Small intestine (tissue), 7 donors: ENCODE results near the gene ITGA2B. TPM values are rescaled to one million over a fixed set of nuclear protein-coding genes. Genes with fewer than 3 reads are reported as not detected.

Source experiments
- DNase-seq, 2 donors: peaks; one replicate each; pipeline versions ENCODE4 v3.0.0 to v3.0.0-alpha.2; 2013
- FAIRE-seq: peaks from 2 replicates; lab custom pipeline; 2012; peaks lifted over from hg19 to GRCh38; lab: Jason Lieb, UNC
- H3K27ac ChIP-seq, 3 donors: one replicate each; pipeline ENCODE4 v1.5.1; 2013; ENCODE audit warnings: low read length in 2 of 3, mild to moderate bottlenecking in 2 of 3, control low read depth in 1 of 3, inconsistent platforms in 1 of 3, low read depth in 1 of 3, moderate library complexity in 1 of 3
- H3K27me3 ChIP-seq, 3 donors: one replicate each; pipeline ENCODE4 v1.6.1; 2013; ENCODE audit warnings: low read length in 3 of 3, inconsistent platforms in 1 of 3; ENCODE audit not compliant: control insufficient read depth in 3 of 3, insufficient read depth in 3 of 3
- H3K36me3 ChIP-seq, 3 donors: one replicate each; pipeline ENCODE4 v1.6.1; 2013; ENCODE audit warnings: low read length in 3 of 3, inconsistent platforms in 1 of 3, low read depth in 1 of 3, mild to moderate bottlenecking in 1 of 3, moderate library complexity in 1 of 3; ENCODE audit not compliant: control insufficient read depth in 3 of 3, insufficient read depth in 2 of 3
- H3K4me1 ChIP-seq, 3 donors: one replicate each; pipeline ENCODE4 v1.6.1; 2013; ENCODE audit warnings: low read length in 2 of 3, inconsistent platforms in 1 of 3, low read depth in 1 of 3, mild to moderate bottlenecking in 1 of 3, moderate library complexity in 1 of 3; ENCODE audit not compliant: control insufficient read depth in 3 of 3, insufficient read depth in 2 of 3
- H3K4me3 ChIP-seq, 3 donors: one replicate each; pipeline ENCODE4 v1.5.1; 2013; ENCODE audit warnings: low read length in 3 of 3, control low read depth in 1 of 3, inconsistent platforms in 1 of 3, low read depth in 1 of 3, mild to moderate bottlenecking in 1 of 3, moderate library complexity in 1 of 3
- H3K9me3 ChIP-seq, 2 donors: one replicate each; pipeline ENCODE4 v1.6.1; 2013; ENCODE audit warnings: low read depth in 1 of 2, low read length in 1 of 2; ENCODE audit not compliant: control insufficient read depth in 2 of 2, insufficient read depth in 1 of 2
- WGBS, 3 donors: extraction: QIAGEN DNeasy Blood & Tissue Kit; methylation state at CpG; one replicate each; pipeline ENCODE4 v1.1.7; 2013; 5-methylcytosine and 5-hydroxymethylcytosine counted together
- polyA plus RNA-seq, 4 donors: library from polyadenylated mRNA; stranded (reverse) in 3 of 4; unstranded in 1 of 4; fragments of 200-250 nt in 3 of 4; fragments of 120-200 nt in 1 of 4; gene quantifications; one replicate each; pipeline versions ENCODE4 v1.2.1 to v1.2.3, GENCODE V29; 2013
- donor health status: healthy with polysubstance abuse.
- donor health status: control.
- donor health status: control.
- donor health status: Bipolar disorder and iron deficiency.
- donor health status: healthy.

ITGA2B gene
- polyA plus RNA-seq, 4 donors = 0.27 to 0.59 (median 0.31) TPM; not detected in 1

DNA sequence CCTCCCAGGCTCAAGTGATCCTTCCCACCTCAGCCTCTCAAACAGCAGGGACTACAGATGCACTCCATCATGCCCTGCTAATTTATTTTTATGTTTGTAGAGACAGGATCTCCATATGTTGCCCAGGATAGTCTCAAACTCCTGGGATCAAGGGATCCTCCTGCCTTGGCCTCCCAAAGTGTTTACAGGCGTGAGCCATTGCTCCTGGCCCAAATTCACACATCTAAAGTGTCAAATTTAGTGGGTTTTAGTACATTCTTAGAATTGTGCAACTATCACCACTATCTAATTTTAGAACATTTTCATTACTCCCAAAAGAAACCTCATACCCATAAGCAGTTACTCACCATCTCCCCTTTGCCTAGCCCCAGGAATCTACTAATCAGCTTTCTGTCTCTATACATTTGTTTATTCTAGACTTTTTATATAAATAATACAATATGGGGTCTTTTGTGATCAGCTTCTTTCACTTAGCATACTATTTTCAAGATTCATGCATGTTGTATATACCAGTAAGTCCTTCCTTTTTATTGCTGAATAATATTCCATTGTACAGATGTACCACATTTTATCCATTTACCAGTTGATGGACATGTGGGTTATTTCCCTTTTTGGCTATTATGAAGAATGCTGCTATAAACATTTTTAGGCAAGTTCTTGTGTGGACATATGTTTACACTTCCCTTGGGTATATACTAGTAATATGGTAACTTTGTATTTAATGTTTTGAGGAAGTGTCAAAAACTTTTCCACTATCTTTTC lies 25.1 kb upstream of the ITGA2B start:
- Histone ChIP-seq H3K27me3 (no peaks in the 10 kb centered on the region), H3K9me3 (no peaks in the 10 kb centered on the region), H3K4me1 (no peaks in the 10 kb centered on the region), H3K36me3 (peaks cover 4 to 29% (median 10%) of the 10 kb centered on the region in 3 donors), H3K27ac (no peak overlapping the region), H3K4me3 (no peak overlapping the region)
- 91 to 100% (median 98%) methylated on average over 1 of the region's 1 CpG for WGBS, 3 donors
- DNase-seq (no peak), FAIRE-seq (no peak)

DNA sequence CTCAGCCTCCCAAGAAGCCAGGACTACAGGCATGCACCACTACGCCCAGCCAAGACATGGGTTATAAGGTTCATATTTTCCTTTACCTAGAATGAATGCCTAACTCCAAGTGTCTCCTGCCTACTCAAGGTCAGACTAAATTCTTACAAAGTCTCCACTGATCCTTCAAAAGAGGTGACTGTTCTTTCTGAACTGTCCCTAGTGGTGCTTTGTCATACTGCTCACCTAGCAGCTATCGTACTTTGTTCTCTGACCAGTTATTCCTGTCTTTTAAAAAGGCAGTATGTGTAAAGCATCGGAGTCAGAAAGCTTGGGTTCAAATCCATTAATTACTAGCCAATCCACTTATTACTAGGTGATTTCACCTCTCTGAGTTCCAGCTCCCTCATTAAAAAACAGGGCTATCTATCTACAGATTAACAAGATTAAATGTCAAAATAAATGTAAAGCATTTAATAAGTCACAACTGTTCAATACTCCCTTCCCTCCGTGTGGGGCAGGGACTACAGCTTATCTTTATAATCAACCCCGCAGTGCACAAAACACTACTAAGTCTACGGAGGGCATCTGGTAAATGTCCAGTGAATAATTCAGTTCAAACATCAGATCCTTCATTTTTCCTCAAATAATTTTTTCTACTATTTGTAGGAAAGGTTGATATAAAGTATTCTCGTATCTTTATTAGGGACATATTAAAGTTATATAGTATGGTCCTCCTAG lies 20.0 kb upstream of the ITGA2B start:
- Histone ChIP-seq H3K36me3 (peaks cover 0 to 23% (median 8%) of the 10 kb centered on the region in 3 donors), H3K4me3 (no peak overlapping the region), H3K9me3 (no peaks in the 10 kb centered on the region), H3K4me1 (no peaks in the 10 kb centered on the region), H3K27ac (no peak overlapping the region), H3K27me3 (no peaks in the 10 kb centered on the region)
- no peak for FAIRE-seq
- WGBS, 3 donors = 85 to 95% (median 87%) methylated on average over 7 of the region's 7 CpGs
- DNase-seq = no peak

DNA sequence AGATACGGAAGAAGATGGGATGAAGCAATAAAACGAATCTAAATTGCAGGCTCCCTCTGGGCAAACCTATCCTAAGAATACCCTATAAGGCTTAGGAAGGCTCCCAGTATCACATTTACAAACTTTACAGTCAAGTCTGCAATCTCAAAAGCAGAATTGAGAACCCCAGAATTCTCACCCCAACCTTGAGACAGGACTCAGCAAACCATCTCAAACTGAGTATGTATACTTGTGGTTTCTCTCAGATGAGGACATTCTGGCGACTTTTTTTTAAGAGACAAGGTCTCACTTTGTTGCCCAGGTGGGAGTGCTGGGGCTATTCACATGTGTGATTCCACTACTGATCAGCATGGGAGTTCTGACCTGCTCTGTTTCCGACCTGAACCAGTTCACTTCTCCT lies 19.3 kb upstream of the ITGA2B start:
- no peak overlapping the region for H3K27ac ChIP-seq
- H3K4me1 ChIP-seq = no peaks in the 10 kb centered on the region
- H3K27me3 ChIP-seq = no peaks in the 10 kb centered on the region
- no peak overlapping the region for H3K4me3 ChIP-seq
- no peak for DNase-seq
- peaks cover 0 to 24% (median 6%) of the 10 kb centered on the region in 3 donors for H3K36me3 ChIP-seq
- FAIRE-seq = no peak
- H3K9me3 ChIP-seq = no peaks in the 10 kb centered on the region
- 90 to 92% (median 92%) methylated on average over 4 of the region's 4 CpGs for WGBS, 3 donors

DNA sequence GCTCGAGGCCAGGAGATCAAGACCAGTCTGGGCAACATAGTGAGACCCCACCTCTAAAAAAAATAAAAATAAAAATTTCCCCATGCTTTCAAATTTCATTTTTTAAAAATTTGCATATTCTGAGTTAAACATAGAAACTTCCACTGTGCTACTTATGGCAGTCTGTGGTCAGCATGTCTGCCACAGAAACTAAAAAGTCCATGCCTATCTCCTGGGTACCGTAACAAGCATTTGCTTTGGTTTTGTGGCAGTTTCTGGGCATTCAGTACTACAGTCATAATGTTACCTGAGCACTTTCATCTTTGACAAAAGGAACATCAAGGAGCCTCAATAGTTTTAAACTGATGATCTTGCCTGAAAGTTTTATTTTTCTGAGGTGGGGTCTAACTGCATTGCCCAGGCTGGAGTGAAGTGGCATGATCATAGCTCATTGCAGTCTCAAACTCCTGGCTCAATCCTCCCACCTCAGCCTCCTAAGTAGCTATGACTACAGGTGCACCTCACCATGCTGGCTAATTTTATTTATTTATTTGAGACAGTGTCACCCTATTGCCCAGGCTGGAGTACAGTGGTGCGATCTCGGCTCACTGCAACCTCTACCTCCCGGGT lies 13.2 kb upstream of the ITGA2B start:
- WGBS, 3 donors = 88 to 96% (median 96%) methylated on average over 5 of the region's 5 CpGs
- no peak overlapping the region for H3K27ac ChIP-seq
- no peak for DNase-seq
- no peaks in the 10 kb centered on the region for H3K27me3 ChIP-seq
- H3K4me3 ChIP-seq = no peak overlapping the region
- no peaks in the 10 kb centered on the region for H3K9me3 ChIP-seq
- H3K4me1 ChIP-seq = no peaks in the 10 kb centered on the region
- H3K36me3 ChIP-seq = peaks cover 17 to 54% (median 24%) of the 10 kb centered on the region in 3 donors
- FAIRE-seq = no peak

GRCh38 chr17:44400226-44400847 lies 10.9 kb upstream of the ITGA2B start:
- Histone ChIP-seq H3K9me3 (no peaks in the 10 kb centered on the region), H3K4me1 (no peaks in the 10 kb centered on the region), H3K36me3 (peaks cover 17 to 59% (median 24%) of the 10 kb centered on the region in 3 donors), H3K4me3 (no peak overlapping the region), H3K27me3 (no peaks in the 10 kb centered on the region), H3K27ac (no peak overlapping the region)
- DNase-seq (peak in 1 of 2 donors; percentile 8), FAIRE-seq (no peak)
- 90 to 100% (median 94%) methylated on average over 3 of the region's 3 CpGs for WGBS, 3 donors

GRCh38 chr17:44398692-44399691 lies 9.5 kb upstream of the ITGA2B start:
- H3K36me3 ChIP-seq = peaks cover 17 to 56% (median 24%) of the 10 kb centered on the region in 3 donors
- H3K27me3 ChIP-seq = no peaks in the 10 kb centered on the region
- DNase-seq = no peak
- H3K9me3 ChIP-seq = no peaks in the 10 kb centered on the region
- 97 to 98% (median 97%) methylated on average over 41 of the region's 41 CpGs for WGBS, 3 donors
- H3K4me3 ChIP-seq = no peak overlapping the region
- no peak for FAIRE-seq
- no peaks in the 10 kb centered on the region for H3K4me1 ChIP-seq
- H3K27ac ChIP-seq = no peak overlapping the region

DNA sequence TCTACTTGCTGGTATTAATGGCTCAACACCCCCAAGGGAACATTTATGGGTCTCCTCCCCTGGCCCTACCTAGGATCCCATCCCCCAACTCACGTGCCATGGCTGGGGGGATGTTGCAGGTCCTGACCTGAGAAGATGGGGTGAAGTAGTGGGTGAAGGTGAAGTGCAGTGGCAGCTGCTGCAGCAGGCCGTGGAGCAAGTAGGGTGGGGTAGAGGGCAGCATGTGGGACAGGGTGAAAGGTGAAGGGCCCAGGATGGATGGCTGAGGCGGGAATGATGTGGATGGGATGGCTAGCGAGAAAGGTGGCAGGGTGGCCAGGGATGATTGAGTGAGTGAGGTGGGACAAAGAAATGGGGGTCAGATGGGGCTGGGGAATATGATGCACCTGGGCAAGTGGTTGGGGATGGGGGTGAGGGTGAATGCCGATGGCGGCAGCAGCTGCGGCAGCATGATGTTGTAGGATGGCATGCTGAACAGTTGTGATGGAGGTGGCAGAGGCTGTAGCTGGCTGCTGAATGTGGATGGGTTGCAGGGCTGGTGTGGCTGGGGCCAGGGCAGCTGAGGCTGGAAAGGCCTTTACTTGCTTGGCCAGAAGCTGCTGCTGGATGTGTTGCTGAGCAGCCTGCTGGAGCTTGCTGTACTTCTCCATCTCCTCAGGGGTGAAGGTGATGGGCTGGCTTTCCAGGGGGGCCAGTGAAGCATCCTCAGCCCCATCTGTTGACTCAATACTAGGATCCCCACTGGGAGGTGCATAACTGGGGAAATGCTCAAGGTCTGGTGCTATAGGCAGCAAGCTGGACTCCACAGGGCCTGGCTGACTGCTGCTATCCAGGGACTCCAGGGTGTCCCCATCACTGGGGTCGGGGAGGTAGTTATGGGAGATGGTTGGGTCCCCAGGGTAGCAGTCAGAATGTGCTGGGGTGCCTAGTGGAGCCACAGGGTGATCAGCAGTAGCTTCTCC lies 8.3 kb upstream of the ITGA2B start:
- Histone ChIP-seq H3K4me1 (peaks cover 0 to 3% (median 0%) of the 10 kb centered on the region in 3 donors), H3K9me3 (no peaks in the 10 kb centered on the region), H3K4me3 (no peak overlapping the region), H3K27me3 (no peaks in the 10 kb centered on the region), H3K27ac (no peak overlapping the region), H3K36me3 (peaks cover 17 to 47% (median 24%) of the 10 kb centered on the region in 3 donors)
- FAIRE-seq (no peak), DNase-seq (no peak)
- whole genome bisulfite sequencing, 3 donors = 92 to 98% (median 95%) methylated on average over 8 of the region's 8 CpGs
